ENCODE data around the gene ASB13.
A peak's percentile ranks its signal among the peaks of the same experiment; 100 is the strongest.

The ASB13 gene

GRCh38 chr10:5668429-5668828, 2.0 kb upstream of the ASB13 start:
- no peak for DNase-seq

- peak; percentile 7 for DNase-seq
Observed at GRCh38 chr10:5666841-5667630, 641 bp upstream of the ASB13 start.

- no peak for DNase-seq
Observed at GRCh38 chr10:5665373-5666007, 905 bp downstream of the ASB13 start.

- no peak for DNase-seq
Observed at GRCh38 chr10:5663692-5664427, 2.5 kb downstream of the ASB13 start.

- DNase-seq: no peak
Observed at GRCh38 chr10:5662708-5663579, 3.5 kb downstream of the ASB13 start.

- no peak for DNase-seq
Observed at GRCh38 chr10:5661043-5661442, 5.4 kb downstream of the ASB13 start.

GRCh38 chr10:5659702-5660528, 6.5 kb downstream of the ASB13 start:
- DNase-seq: no peak

- no peak for DNase-seq
Observed at GRCh38 chr10:5658871-5659618, 7.3 kb downstream of the ASB13 start.

GRCh38 chr10:5656737-5657579, 9.4 kb downstream of the ASB13 start:
- DNase-seq: no peak

GRCh38 chr10:5655121-5655520, 11.3 kb downstream of the ASB13 start:
- DNase-seq: no peak

GRCh38 chr10:5654218-5654755, 12.1 kb downstream of the ASB13 start:
- DNase-seq: no peak

GRCh38 chr10:5652746-5653145, 13.6 kb downstream of the ASB13 start:
- no peak for DNase-seq

GRCh38 chr10:5651388-5651764, 15.0 kb downstream of the ASB13 start:
- DNase-seq: no peak

- DNase-seq: no peak
Observed at GRCh38 chr10:5650664-5651387, 15.6 kb downstream of the ASB13 start.

- no peak for DNase-seq
Observed at GRCh38 chr10:5649746-5650145, 16.6 kb downstream of the ASB13 start.

GRCh38 chr10:5648494-5649457, 17.6 kb downstream of the ASB13 start:
- no peak for DNase-seq

- DNase-seq: no peak
Observed at GRCh38 chr10:5647507-5648240, 18.7 kb downstream of the ASB13 start.
